H1 (cell line): Measurements from ENCODE around the gene TAF5.

Experiments
- ASH2L ChIP-seq: fragments of 200-600, 300-600 bp; sonication (generic); IDR thresholded peaks from one replicate; pipeline ENCODE4 v1.7.1; 2017; ENCODE audit warnings: low read length
- KDM1A ChIP-seq: fragments of 200-600, 300-600 bp; sonication (generic); IDR thresholded peaks from 2 replicates; pipeline ENCODE4 v1.7.1; 2016; ENCODE audit warnings: mild to moderate bottlenecking, low read length, borderline replicate concordance

- TF ChIP-seq ASH2L = no peak
- no peak for TF ChIP-seq KDM1A
Measured at GRCh38 chr10:103419101-103419500, 51.3 kb downstream of the TAF5 start.
